IPS-20b (cell line): Measurements from ENCODE around the gene PABPN1.
A peak's percentile ranks its signal among the peaks of the same experiment; 100 is the strongest.

Source experiments
- H3K27ac ChIP-seq: one replicate; pipeline ENCODE4 v1.5.1; 2013; ENCODE audit warnings: low read length
- H3K27me3 ChIP-seq: 2 replicates; pipeline ENCODE4 v1.6.1; 2013; ENCODE audit warnings: mild to moderate bottlenecking, low read length, inconsistent platforms; ENCODE audit not compliant: insufficient read depth
- H3K36me3 ChIP-seq: 2 replicates; pipeline ENCODE4 v1.6.1; 2013; ENCODE audit warnings: low read depth, mild to moderate bottlenecking, inconsistent platforms, low read length, moderate library complexity; ENCODE audit not compliant: insufficient read depth
- H3K4me1 ChIP-seq: 2 replicates; pipeline ENCODE4 v1.6.1; 2013; ENCODE audit warnings: mild to moderate bottlenecking, control low read depth, inconsistent platforms, low read length, moderate library complexity; ENCODE audit not compliant: insufficient read depth
- H3K4me3 ChIP-seq: 2 replicates; pipeline ENCODE4 v1.5.1; 2013; ENCODE audit warnings: mild to moderate bottlenecking, low read length, inconsistent platforms
- H3K9ac ChIP-seq: 2 replicates; pipeline ENCODE4 v1.6.1; 2013; ENCODE audit warnings: low read depth, mild to moderate bottlenecking, inconsistent platforms, low read length, moderate library complexity
- H3K9me3 ChIP-seq: 2 replicates; pipeline ENCODE4 v1.6.1; 2013; ENCODE audit warnings: mild to moderate bottlenecking, low read depth, low read length, inconsistent platforms; ENCODE audit not compliant: insufficient read depth

Gene PABPN1

GRCh38 chr14:23345987-23346692, 24.9 kb downstream of the PABPN1 start:
- Histone ChIP-seq H3K9me3 (peaks cover 3% of the 10 kb centered on the region; the same call in 1 of the 2 replicates), H3K27ac (no peak overlapping the region), H3K36me3 (0 out of 2 replicates have a peak, but pooled peaks cover 6% of the 10 kb centered on the region), H3K4me1 (peaks cover 4% of the 10 kb centered on the region; the same call in 1 of the 2 replicates), H3K9ac (no peak overlapping the region), H3K4me3 (no peak overlapping the region), H3K27me3 (peaks cover 9% of the 10 kb centered on the region)

GRCh38 chr14:23346693-23347405, 25.6 kb downstream of the PABPN1 start:
- Histone ChIP-seq H3K9me3 (no peaks in the 10 kb centered on the region), H3K4me1 (peaks cover 4% of the 10 kb centered on the region; the same call in 1 of the 2 replicates), H3K36me3 (0 out of 2 replicates have a peak, but pooled peaks cover 6% of the 10 kb centered on the region), H3K27me3 (peaks cover 16% of the 10 kb centered on the region), H3K27ac (no peak overlapping the region), H3K4me3 (no peak overlapping the region), H3K9ac (no peak overlapping the region)

- peaks cover 17% of the 10 kb centered on the region for H3K27me3 ChIP-seq
Measured at GRCh38 chr14:23347406-23348296, 26.4 kb downstream of the PABPN1 start.

GRCh38 chr14:23348297-23348655, 27.0 kb downstream of the PABPN1 start:
- Histone ChIP-seq H3K4me1 (peaks cover 3% of the 10 kb centered on the region; the same call in 1 of the 2 replicates), H3K9me3 (no peaks in the 10 kb centered on the region), H3K27me3 (peaks cover 20% of the 10 kb centered on the region), H3K4me3 (no peak overlapping the region), H3K27ac (no peak overlapping the region), H3K9ac (no peak overlapping the region), H3K36me3 (0 out of 2 replicates have a peak, but pooled peaks cover 6% of the 10 kb centered on the region)

More at GRCh38 chr14:23347406-23348296, 26.4 kb downstream of the PABPN1 start:
- Histone ChIP-seq H3K27ac (no peak overlapping the region), H3K4me3 (no peak overlapping the region), H3K9ac (no peak overlapping the region), H3K4me1 (peaks cover 4% of the 10 kb centered on the region; the same call in 1 of the 2 replicates), H3K9me3 (no peaks in the 10 kb centered on the region), H3K36me3 (0 out of 2 replicates have a peak, but pooled peaks cover 6% of the 10 kb centered on the region)

- no peak overlapping the region for H3K4me3 ChIP-seq
- H3K27ac ChIP-seq, result no peak overlapping the region
- no peak overlapping the region for H3K9ac ChIP-seq
- no peaks in the 10 kb centered on the region for H3K9me3 ChIP-seq
- H3K4me1 ChIP-seq, result peaks cover 5% of the 10 kb centered on the region; the same call in 1 of the 2 replicates
- H3K27me3 ChIP-seq, result peaks cover 30% of the 10 kb centered on the region
- 0 out of 2 replicates have a peak, but pooled peaks cover 6% of the 10 kb centered on the region for H3K36me3 ChIP-seq
Measured at GRCh38 chr14:23349156-23349845, 28.0 kb downstream of the PABPN1 start.

- Histone ChIP-seq H3K9ac (peak overlapping the region; percentile 60; the same call in 1 of the 2 replicates), H3K27ac (no peak overlapping the region), H3K4me1 (peaks cover 5% of the 10 kb centered on the region; the same call in 1 of the 2 replicates), H3K4me3 (peak overlapping the region; percentile 79), H3K9me3 (no peaks in the 10 kb centered on the region), H3K36me3 (0 out of 2 replicates have a peak, but pooled peaks cover 13% of the 10 kb centered on the region), H3K27me3 (peaks cover 32% of the 10 kb centered on the region)
Measured at GRCh38 chr14:23351681-23352505, 30.6 kb downstream of the PABPN1 start.

GRCh38 chr14:23352506-23353432, 31.5 kb downstream of the PABPN1 start, which contains the start of gene SLC22A17:
Gene SLC22A17, minus strand, starts transcription at chr14:23352887.
- Histone ChIP-seq H3K4me1 (peaks cover 5% of the 10 kb centered on the region; the same call in 1 of the 2 replicates), H3K27ac (no peak within 1 kb of the TSS), H3K4me3 (peak within 1 kb of the TSS; percentile 79), H3K9ac (peak within 1 kb of the TSS; percentile 60; the same call in 1 of the 2 replicates), H3K9me3 (no peaks in the 10 kb centered on the region), H3K36me3 (peaks cover 20% of the 10 kb centered on the region; the same call in 1 of the 2 replicates), H3K27me3 (peaks cover 32% of the 10 kb centered on the region)

- no peak overlapping the region for H3K9ac ChIP-seq
- H3K9me3 ChIP-seq, result no peaks in the 10 kb centered on the region
- H3K36me3 ChIP-seq, result peaks cover 22% of the 10 kb centered on the region
- peaks cover 5% of the 10 kb centered on the region; the same call in 1 of the 2 replicates for H3K4me1 ChIP-seq
- no peak overlapping the region for H3K27ac ChIP-seq
- H3K27me3 ChIP-seq, result peaks cover 32% of the 10 kb centered on the region
- peak overlapping the region; percentile 79 for H3K4me3 ChIP-seq
Measured at GRCh38 chr14:23353433-23353780, 32.1 kb downstream of the PABPN1 start.

GRCh38 chr14:23354990-23355389, 33.7 kb downstream of the PABPN1 start:
- Histone ChIP-seq H3K27me3 (peaks cover 32% of the 10 kb centered on the region), H3K4me1 (peaks cover 5% of the 10 kb centered on the region; the same call in 1 of the 2 replicates), H3K27ac (no peak overlapping the region), H3K4me3 (no peak overlapping the region), H3K36me3 (peaks cover 31% of the 10 kb centered on the region), H3K9ac (no peak overlapping the region), H3K9me3 (no peaks in the 10 kb centered on the region)
